Stimulated activated CD8-positive, alpha-beta memory T cell treated with anti-CD3 and anti-CD28 coated beads, Interleukin-4, amount 100 ng/mL, for 24 hours (primary cell): ENCODE measurements around the gene APP.

Experiments
- DNase-seq: peaks from one replicate; pipeline ENCODE4 v3.0.0-alpha.2; 2020; ENCODE audit warnings: low read depth

Gene APP

GRCh38 chr21:25863031-25863430 is 307.5 kb downstream of the APP start:
- no peak for DNase-seq

GRCh38 chr21:25862596-25862995 is 308.0 kb downstream of the APP start:
- no peak for DNase-seq

GRCh38 chr21:25862112-25862511 is 308.5 kb downstream of the APP start:
- no peak for DNase-seq

- DNase-seq, result no peak
Observed at GRCh38 chr21:25859235-25859929, 311.2 kb downstream of the APP start.

- no peak for DNase-seq
Observed at GRCh38 chr21:25858325-25858724, 312.2 kb downstream of the APP start.

- no peak for DNase-seq
Observed at GRCh38 chr21:25857308-25858074, 313.1 kb downstream of the APP start.

GRCh38 chr21:25855576-25855975 is 315.0 kb downstream of the APP start:
- DNase-seq, result no peak

- DNase-seq, result no peak
Observed at GRCh38 chr21:25850126-25850842, 320.3 kb downstream of the APP start.

- DNase-seq, result no peak
Observed at GRCh38 chr21:25848309-25848708, 322.3 kb downstream of the APP start.

GRCh38 chr21:25845729-25846256 is 324.8 kb downstream of the APP start:
- no peak for DNase-seq

GRCh38 chr21:25842925-25843324 is 327.6 kb downstream of the APP start:
- DNase-seq, result no peak

GRCh38 chr21:25838809-25839208 is 331.8 kb downstream of the APP start:
- no peak for DNase-seq

- no peak for DNase-seq
Observed at GRCh38 chr21:25837533-25838265, 332.9 kb downstream of the APP start.

GRCh38 chr21:25836396-25836795 is 334.2 kb downstream of the APP start:
- DNase-seq, result no peak

GRCh38 chr21:25834381-25834780 is 336.2 kb downstream of the APP start:
- no peak for DNase-seq

GRCh38 chr21:25831300-25831960 is 339.1 kb downstream of the APP start:
- DNase-seq, result no peak
